Hepatocyte (in vitro differentiated cells): ENCODE results near the gene AMPH. TPM values are rescaled to one million over a fixed set of nuclear protein-coding genes. Genes with fewer than 3 reads are reported as not detected.

Experiments used
- DNase-seq: peaks from one replicate; pipeline ENCODE4 v3.0.0-alpha.2; 2016; ENCODE audit warnings: low spot score
- H2AFZ ChIP-seq: fragments of 200-600 bp; sonication (generic); 2 replicates; pipeline ENCODE4 v1.6.0; 2016; ENCODE audit warnings: antibody characterized with exemption, mild to moderate bottlenecking
- H3K27ac ChIP-seq: fragments of 200-600 bp; sonication (generic); 2 replicates; pipeline ENCODE4 v1.5.1; 2016; ENCODE audit warnings: mild to moderate bottlenecking
- H3K27me3 ChIP-seq: fragments of 200-600 bp; sonication (generic); 2 replicates; pipeline ENCODE4 v1.6.1; 2016
- H3K36me3 ChIP-seq: fragments of 200-600 bp; sonication (generic); replicated peaks from 2 replicates; pipeline ENCODE4 v1.5.1; 2016; ENCODE audit warnings: low read depth; ENCODE audit not compliant: insufficient read depth
- H3K4me1 ChIP-seq: fragments of 200-600 bp; sonication (generic); 2 replicates; pipeline ENCODE4 v1.5.1; 2016; ENCODE audit warnings: mild to moderate bottlenecking, moderate library complexity; ENCODE audit not compliant: insufficient read depth
- H3K4me2 ChIP-seq: fragments of 200-600 bp; sonication (generic); 2 replicates; pipeline ENCODE4 v1.6.0; 2016
- H3K4me3 ChIP-seq: fragments of 200-600 bp; sonication (generic); 2 replicates; pipeline ENCODE4 v1.5.1; 2016; ENCODE audit warnings: mild to moderate bottlenecking
- H3K79me2 ChIP-seq: fragments of 200-600 bp; sonication (generic); 2 replicates; pipeline ENCODE4 v1.6.0; 2017; ENCODE audit warnings: mild to moderate bottlenecking
- H3K9me2 ChIP-seq: fragments of 200-600 bp; sonication (generic); replicated peaks from 2 replicates; pipeline ENCODE4 v1.6.0; 2017; ENCODE audit warnings: mild to moderate bottlenecking; ENCODE audit not compliant: insufficient read depth
- H3K9me3 ChIP-seq: fragments of 200-600 bp; sonication (generic); 2 replicates; pipeline ENCODE4 v1.5.1; 2016; ENCODE audit warnings: low read depth, mild to moderate bottlenecking
- H4K20me1 ChIP-seq: fragments of 200-600 bp; sonication (generic); 2 replicates; pipeline ENCODE4 v1.6.0; 2016; ENCODE audit warnings: mild to moderate bottlenecking; ENCODE audit not compliant: insufficient read depth, poor library complexity, severe bottlenecking
- CTCF ChIP-seq: fragments of 200-600 bp; sonication (generic); IDR thresholded peaks from 2 replicates; pipeline ENCODE4 v1.5.1; 2016; ENCODE audit warnings: antibody characterized with exemption, mild to moderate bottlenecking; ENCODE audit not compliant: poor library complexity
- EZH2 ChIP-seq: fragments of 200-600 bp; sonication (generic); IDR thresholded peaks from 2 replicates; pipeline ENCODE4 v1.6.1; 2016; ENCODE audit warnings: antibody characterized with exemption, mild to moderate bottlenecking, borderline replicate concordance
- EZH2phosphoT487 ChIP-seq: fragments of 200-600 bp; sonication (generic); IDR thresholded peaks from one replicate; pipeline ENCODE4 v1.6.1; 2018; ENCODE audit warnings: antibody characterized with exemption, mild to moderate bottlenecking, low read depth, moderate library complexity; ENCODE audit not compliant: unreplicated experiment, severe bottlenecking
- WGBS: methylation state at CpG from one replicate; pipeline ENCODE4 v1.1.6; 2016; ENCODE audit warnings: low lambda C conversion rate; ENCODE audit errors: missing lambda C conversion rate; 5-methylcytosine and 5-hydroxymethylcytosine counted together
- polyA plus RNA-seq: library from polyadenylated mRNA; unstranded; fragments of >200 nt; fragmentation: Nextera tagmentation; extraction: Ambion mirVana; gene quantifications from 2 replicates; pipeline ENCODE4 v1.2.1, GENCODE V29; 2016
- total RNA-seq: library from RNA; depleted of rRNA; stranded (reverse); fragments of >200 nt; gene quantifications from 2 replicates; pipeline ENCODE4 v1.2.3, GENCODE V29; 2014

The AMPH gene
- total and polyA plus RNA-seq, 2 experiments from 2014 or later: 2.0 to 2.8 TPM

DNA sequence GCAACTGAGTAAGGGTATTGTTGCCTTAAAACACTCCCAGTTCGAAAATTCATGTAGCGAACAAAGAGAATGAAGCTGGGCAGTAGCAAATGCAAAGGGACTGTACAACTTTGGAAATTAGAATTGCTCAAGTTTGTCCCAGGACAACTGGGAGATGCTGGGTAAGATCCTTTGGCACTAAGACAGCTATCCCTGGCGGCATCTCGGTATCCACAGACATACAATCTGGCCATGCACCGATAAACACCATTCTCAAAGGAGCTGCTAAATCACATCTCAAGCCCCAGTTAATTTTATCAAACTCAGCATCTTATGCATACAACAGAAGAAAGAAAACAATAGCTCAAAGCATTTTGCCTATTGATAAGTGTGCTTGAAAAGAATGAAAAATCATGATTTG, 177.3 kb downstream of the AMPH start:
- H3K27me3 ChIP-seq: no peaks in the 10 kb centered on the region
- H3K4me3 ChIP-seq: no peak overlapping the region
- no peak overlapping the region for H2AFZ ChIP-seq
- no peaks in the 10 kb centered on the region for H3K79me2 ChIP-seq
- WGBS: 89% methylated on average over 5 of the region's 5 CpGs
- no peak overlapping the region for H3K4me2 ChIP-seq
- no peaks in the 10 kb centered on the region for H4K20me1 ChIP-seq
- no peak for TF ChIP-seq EZH2
- no peak for TF ChIP-seq CTCF
- TF ChIP-seq EZH2phosphoT487: no peak
- no peaks in the 10 kb centered on the region for H3K4me1 ChIP-seq
- no peak for DNase-seq
- H3K9me2 ChIP-seq: no peaks in the 10 kb centered on the region
- H3K27ac ChIP-seq: no peak overlapping the region
- H3K9me3 ChIP-seq: no peaks in the 10 kb centered on the region
- no peaks in the 10 kb centered on the region for H3K36me3 ChIP-seq

DNA sequence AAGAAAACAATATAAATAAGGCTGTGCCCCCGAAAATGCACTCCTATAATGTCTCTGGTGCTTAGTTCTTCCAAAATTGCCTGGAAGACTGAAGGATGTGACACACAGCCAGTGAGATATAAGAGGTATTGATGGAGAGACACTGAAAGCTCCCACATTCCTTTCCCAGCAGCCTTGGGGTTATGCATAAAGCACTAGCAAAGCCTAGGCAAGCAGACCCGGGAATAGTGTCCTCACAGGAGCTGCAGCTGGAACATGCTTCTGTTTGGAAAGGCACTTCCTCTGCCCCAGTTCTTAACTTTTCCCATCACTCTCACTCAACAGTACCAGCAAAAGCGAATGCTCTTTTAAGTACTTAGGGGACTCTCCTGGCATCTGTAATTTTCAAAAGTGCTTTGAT, 178.0 kb downstream of the AMPH start:
- H4K20me1 ChIP-seq: no peaks in the 10 kb centered on the region
- H3K9me2 ChIP-seq: no peaks in the 10 kb centered on the region
- no peaks in the 10 kb centered on the region for H3K4me1 ChIP-seq
- H3K79me2 ChIP-seq: no peaks in the 10 kb centered on the region
- H2AFZ ChIP-seq: no peak overlapping the region
- H3K27me3 ChIP-seq: no peaks in the 10 kb centered on the region
- no peak overlapping the region for H3K27ac ChIP-seq
- no peaks in the 10 kb centered on the region for H3K9me3 ChIP-seq
- H3K4me2 ChIP-seq: peak overlapping the region; percentile 24
- WGBS: 39% methylated on average over 3 of the region's 3 CpGs
- TF ChIP-seq EZH2 (no peak), CTCF (no peak), EZH2phosphoT487 (no peak)
- no peaks in the 10 kb centered on the region for H3K36me3 ChIP-seq
- peak; percentile 8 for DNase-seq
- H3K4me3 ChIP-seq: no peak overlapping the region

- H3K4me2 ChIP-seq: peak overlapping the region; percentile 24
- WGBS: 60% methylated on average over 1 of the region's 1 CpG
- H4K20me1 ChIP-seq: no peaks in the 10 kb centered on the region
- H3K27me3 ChIP-seq: no peaks in the 10 kb centered on the region
- H2AFZ ChIP-seq: no peak overlapping the region
- TF ChIP-seq CTCF (no peak), EZH2 (no peak), EZH2phosphoT487 (peak; percentile 49)
- no peaks in the 10 kb centered on the region for H3K9me2 ChIP-seq
- H3K4me3 ChIP-seq: no peak overlapping the region
- peak overlapping the region; percentile 42 for H3K27ac ChIP-seq
- peak; percentile 7 for DNase-seq
- H3K36me3 ChIP-seq: no peaks in the 10 kb centered on the region
- no peaks in the 10 kb centered on the region for H3K9me3 ChIP-seq
- no peaks in the 10 kb centered on the region for H3K79me2 ChIP-seq
- no peaks in the 10 kb centered on the region for H3K4me1 ChIP-seq
These were observed 178.5 kb downstream of the AMPH start for GRCh38 chr7:38452681-38453108.

GRCh38 chr7:38451840-38452239, 179.3 kb downstream of the AMPH start:
- Histone ChIP-seq H3K9me2 (no peaks in the 10 kb centered on the region), H3K4me1 (no peaks in the 10 kb centered on the region), H3K36me3 (no peaks in the 10 kb centered on the region), H2AFZ (no peak overlapping the region), H3K79me2 (no peaks in the 10 kb centered on the region), H4K20me1 (no peaks in the 10 kb centered on the region), H3K27me3 (no peaks in the 10 kb centered on the region), H3K4me2 (no peak overlapping the region), H3K27ac (no peak overlapping the region), H3K4me3 (no peak overlapping the region), H3K9me3 (no peaks in the 10 kb centered on the region)
- WGBS: 5% methylated on average over 2 of the region's 2 CpGs
- peak; percentile 25 for DNase-seq
- TF ChIP-seq EZH2phosphoT487: no peak
- no peak for TF ChIP-seq EZH2
- peak; percentile 50 for TF ChIP-seq CTCF
